GM23338 (cell line): ENCODE results near the gene WBP11. TPM values are rescaled to one million over a fixed set of nuclear protein-coding genes. Genes with fewer than 3 reads are reported as not detected.

Experiments
- ATAC-seq: fragments of 200-7000 bp; cut with Tn5 transposase; 3 replicates; pipeline ENCODE4 v1.9.1; 2020
- DNase-seq: peaks from one replicate; pipeline ENCODE4 v3.0.0-alpha.2; 2015; ENCODE audit warnings: low spot score
- H2AFZ ChIP-seq: fragments of 200-600 bp; sonication (generic); 2 replicates; pipeline ENCODE4 v1.8.0; 2016; ENCODE audit warnings: antibody characterized with exemption, mild to moderate bottlenecking, moderate library complexity
- H3F3A ChIP-seq: fragments of 200-600 bp; sonication (generic); replicated peaks from 2 replicates; pipeline ENCODE4 v1.8.0; 2017; ENCODE audit warnings: antibody characterized with exemption, mixed run types, low read depth
- H3K27ac ChIP-seq: fragments of 200-600 bp; sonication (generic); 2 replicates; pipeline ENCODE4 v1.6.1; 2016; ENCODE audit warnings: low read depth
- H3K27me3 ChIP-seq: fragments of 200-600 bp; sonication (generic); 2 replicates; pipeline ENCODE4 v1.8.0; 2016; ENCODE audit warnings: mild to moderate bottlenecking, mixed run types, moderate library complexity; ENCODE audit not compliant: insufficient read depth
- H3K36me3 ChIP-seq: fragments of 200-600 bp; sonication (generic); 2 replicates; pipeline ENCODE4 v1.8.0; 2016; ENCODE audit warnings: mild to moderate bottlenecking; ENCODE audit not compliant: insufficient read depth
- H3K4me1 ChIP-seq: fragments of 200-600 bp; sonication (generic); 2 replicates; pipeline ENCODE4 v1.8.0; 2016; ENCODE audit warnings: mild to moderate bottlenecking, moderate library complexity; ENCODE audit not compliant: insufficient read depth
- H3K4me2 ChIP-seq: fragments of 200-600 bp; sonication (generic); 2 replicates; pipeline ENCODE4 v1.7.1; 2017; ENCODE audit warnings: mixed run types
- H3K4me3 ChIP-seq: fragments of 200-600 bp; sonication (generic); 2 replicates; pipeline ENCODE4 v1.6.1; 2016; ENCODE audit warnings: mixed run types
- H3K79me2 ChIP-seq: fragments of 200-600 bp; sonication (generic); replicated peaks from 2 replicates; pipeline ENCODE4 v1.8.0; 2017; ENCODE audit warnings: mild to moderate bottlenecking; ENCODE audit not compliant: insufficient read depth
- H3K9me2 ChIP-seq: fragments of 200-600 bp; sonication (generic); 2 replicates; pipeline ENCODE4 v1.8.0; 2017; ENCODE audit not compliant: insufficient read depth
- H4K20me1 ChIP-seq: fragments of 200-600 bp; sonication (generic); replicated peaks from 2 replicates; pipeline ENCODE4 v1.8.0; 2017; ENCODE audit warnings: mild to moderate bottlenecking; ENCODE audit not compliant: insufficient read depth
- H3K27ac Mint-ChIP-seq: 2 replicates; pipeline ENCODE4 v1.8.0; 2020; ENCODE audit warnings: inconsistent platforms, mild to moderate bottlenecking, moderate library complexity, mixed read lengths
- H3K27me3 Mint-ChIP-seq: 3 replicates; pipeline ENCODE4 v1.8.0; 2022; ENCODE audit warnings: low read depth, mild to moderate bottlenecking, moderate library complexity, mixed read lengths, inconsistent platforms; ENCODE audit not compliant: insufficient read depth, poor library complexity
- H3K36me3 Mint-ChIP-seq: 3 replicates; pipeline ENCODE4 v1.8.0; 2021; ENCODE audit warnings: low read depth, mild to moderate bottlenecking, inconsistent platforms, moderate library complexity, mixed read lengths
- H3K4me1 Mint-ChIP-seq: 3 replicates; pipeline ENCODE4 v1.8.0; 2020; ENCODE audit warnings: mild to moderate bottlenecking, inconsistent platforms, mixed read lengths
- H3K4me3 Mint-ChIP-seq: 3 replicates; pipeline ENCODE4 v1.8.0; 2021; ENCODE audit warnings: moderate library complexity, mild to moderate bottlenecking, inconsistent platforms, mixed read lengths
- H3K9me3 Mint-ChIP-seq: 3 replicates; pipeline ENCODE4 v1.8.0; 2020; ENCODE audit warnings: moderate library complexity, mild to moderate bottlenecking, inconsistent platforms, mixed read lengths
- CREB1 ChIP-seq: fragments of 250-450 bp; sonication (Bioruptor Pico); IDR thresholded peaks from 2 replicates; pipeline ENCODE4 v1.5.0; 2020; ENCODE audit warnings: low read depth, mild to moderate bottlenecking, moderate library complexity
- CTCF ChIP-seq, 2 experiments: fragments of 200-600 bp in 1 of 2; sonication (generic) in 1 of 2; conservative IDR thresholded peaks; 2 replicates each; pipeline versions ENCODE4 v1.5.1 to v1.6.1; 2016 to 2017; ENCODE audit warnings: antibody characterized with exemption in 2 of 2, low read depth in 2 of 2, mild to moderate bottlenecking in 2 of 2, moderate library complexity in 1 of 2
- ETS1 ChIP-seq: IDR thresholded peaks from 2 replicates; pipeline ENCODE4 v1.6.1; 2016; ENCODE audit warnings: antibody characterized with exemption
- EZH2 ChIP-seq: fragments of 200-600 bp; sonication (generic); IDR thresholded peaks from one replicate; pipeline ENCODE4 v1.8.0; 2017; ENCODE audit warnings: antibody characterized with exemption, mild to moderate bottlenecking, low read depth; ENCODE audit not compliant: unreplicated experiment
- EZH2phosphoT487 ChIP-seq: fragments of 200-600 bp; sonication (generic); IDR thresholded peaks from one replicate; pipeline ENCODE4 v1.8.1; 2018; ENCODE audit warnings: antibody characterized with exemption; ENCODE audit not compliant: unreplicated experiment
- NANOG ChIP-seq: IDR thresholded peaks from 2 replicates; pipeline ENCODE4 v1.6.1; 2016; ENCODE audit warnings: antibody characterized with exemption, borderline replicate concordance
- POLR2AphosphoS5 ChIP-seq: IDR thresholded peaks from 2 replicates; pipeline ENCODE4 v1.6.1; 2016; ENCODE audit warnings: antibody characterized with exemption, low read depth
- STAT1 ChIP-seq: IDR thresholded peaks from one replicate; pipeline ENCODE4 v1.6.1; 2016; ENCODE audit warnings: antibody characterized with exemption; ENCODE audit not compliant: unreplicated experiment
- ZNF114 ChIP-seq: fragments of 250-450 bp; sonication (Bioruptor Pico); IDR thresholded peaks from 2 replicates; pipeline ENCODE4 v1.5.0; 2020; ENCODE audit warnings: mild to moderate bottlenecking, moderate library complexity
- ZNF462 ChIP-seq: fragments of 250-450 bp; sonication (Bioruptor Pico); IDR thresholded peaks from 2 replicates; pipeline ENCODE4 v1.5.0; 2020; ENCODE audit warnings: mild to moderate bottlenecking, moderate library complexity
- polyA plus RNA-seq: library from polyadenylated mRNA; unstranded; fragments of >200 nt; fragmentation: Nextera tagmentation; extraction: Ambion mirVana; gene quantifications from 2 replicates; pipeline ENCODE4 v1.2.1, GENCODE V29; 2016
- total RNA-seq: library from RNA; depleted of rRNA; stranded (reverse); fragments of >200 nt; shearing (Covaris generic); gene quantifications from 2 replicates; pipeline ENCODE4 v1.2.3, GENCODE V29; 2014

Gene WBP11
- total and polyA plus RNA-seq, 2 experiments from 2014 or later = 57.1 to 148 TPM

GRCh38 chr12:14841761-14842160, 38.5 kb upstream of the WBP11 start:
- Mint-ChIP-seq H3K4me3 (no peak overlapping the region), H3K27ac (no peak overlapping the region)

GRCh38 chr12:14840616-14841015, 37.3 kb upstream of the WBP11 start:
- Histone ChIP-seq H2AFZ (no peak overlapping the region), H3K27ac (no peak overlapping the region), H3K4me2 (no peak overlapping the region), H3K4me1 (no peaks in the 10 kb centered on the region), H3K27me3 (no peaks in the 10 kb centered on the region), H3K79me2 (no peaks in the 10 kb centered on the region), H3K36me3 (no peaks in the 10 kb centered on the region), H3F3A (no peaks in the 10 kb centered on the region), H4K20me1 (no peaks in the 10 kb centered on the region), H3K4me3 (no peak overlapping the region), H3K9me2 (no peaks in the 10 kb centered on the region)
- Mint-ChIP-seq H3K27me3 (no peaks in the 10 kb centered on the region), H3K36me3 (peaks cover 2% of the 10 kb centered on the region; the same call in 1 of the 3 replicates), H3K4me1 (peaks cover 3% of the 10 kb centered on the region; the same call in 1 of the 3 replicates), H3K27ac (no peak overlapping the region), H3K9me3 (peaks cover 9% of the 10 kb centered on the region; the same call in 1 of the 3 replicates), H3K4me3 (no peak overlapping the region)
- DNase-seq (no peak), ATAC-seq (no peak)
- TF ChIP-seq CREB1 (no peak), ETS1 (no peak), STAT1 (no peak), ZNF462 (CRISPR knock-in tag) (no peak), EZH2phosphoT487 (no peak), POLR2AphosphoS5 (no peak), NANOG (no peak), EZH2 (no peak), CTCF (conservative IDR thresholded peaks at IDR 0.05; ENCODE audit: low read depth in 2 of 2) (no peak)

More at GRCh38 chr12:14841761-14842160, 38.5 kb upstream of the WBP11 start:
- Histone ChIP-seq H2AFZ (peak overlapping the region; percentile 8; the same call in 1 of the 2 replicates), H3K4me2 (no peak overlapping the region), H3K79me2 (no peaks in the 10 kb centered on the region), H3K36me3 (no peaks in the 10 kb centered on the region), H3K4me3 (no peak overlapping the region), H4K20me1 (no peaks in the 10 kb centered on the region), H3K9me2 (no peaks in the 10 kb centered on the region), H3K4me1 (no peaks in the 10 kb centered on the region), H3K27ac (no peak overlapping the region), H3F3A (no peaks in the 10 kb centered on the region), H3K27me3 (no peaks in the 10 kb centered on the region)
- TF ChIP-seq CREB1 = no peak
- TF ChIP-seq ZNF114 (CRISPR knock-in tag) = no peak
- ATAC-seq = no peak
- Mint-ChIP-seq H3K27me3 (no peaks in the 10 kb centered on the region), H3K4me1 (peaks cover 3% of the 10 kb centered on the region; the same call in 1 of the 3 replicates), H3K9me3 (peaks cover 9% of the 10 kb centered on the region; the same call in 1 of the 3 replicates), H3K36me3 (peaks cover 2% of the 10 kb centered on the region; the same call in 1 of the 3 replicates)
- DNase-seq = peak; percentile 35
